ENCODE results near the gene WDR77. TPM values are rescaled to one million over a fixed set of nuclear protein-coding genes. Genes with fewer than 3 reads are reported as not detected.

WDR77 gene
- total RNA-seq, 2 experiments from 2014 or later, result 12.4 to 15.1 TPM

DNA sequence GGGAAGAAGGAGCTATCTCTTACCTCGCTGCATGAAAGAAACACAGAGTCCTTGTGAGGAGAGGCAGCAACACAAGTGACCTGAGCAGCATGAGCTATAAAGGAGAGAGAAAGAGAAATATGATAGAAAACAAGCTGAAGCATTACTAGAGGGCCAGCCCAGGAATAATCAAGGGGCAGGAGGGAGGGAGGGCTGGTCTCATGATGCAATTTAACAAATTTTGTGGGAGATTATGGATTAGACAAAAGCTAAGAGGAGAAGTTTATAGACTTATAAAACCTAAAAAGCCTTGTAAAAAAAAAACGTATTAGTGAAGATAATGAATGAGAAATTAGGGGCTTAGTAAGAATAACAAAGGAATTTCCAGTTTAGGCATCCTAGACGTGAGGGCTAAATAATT, 5.0 kb downstream of the WDR77 start:
- no peak for ATAC-seq (ENCODE audit: poor library complexity)
- Mint-ChIP-seq H3K4me3 (no peak overlapping the region), H3K36me3 (ENCODE audit: low read depth) (peaks cover 97% of the 10 kb centered on the region), H3K9me3 (no peaks in the 10 kb centered on the region), H3K4me1 (ENCODE audit: low read depth) (peaks cover 74% of the 10 kb centered on the region), H3K27me3 (no peaks in the 10 kb centered on the region), H3K27ac (peak overlapping the region; percentile 48)
- Histone ChIP-seq H3K4me3 (ENCODE audit: low read length) (no peak overlapping the region), H3K27ac (ENCODE audit: low read depth in 1 of 2, low read length in 2 of 2) (no peak overlapping the region), H3K36me3 (ENCODE audit: insufficient read depth, low read length) (peaks cover 70% of the 10 kb centered on the region), H3K4me1 (ENCODE audit: insufficient read depth, low read length) (peaks cover 26% of the 10 kb centered on the region), H3K9me3 (ENCODE audit: control insufficient read depth in 1 of 2, insufficient read depth in 1 of 2, low read length in 2 of 2) (no peaks in the 10 kb centered on the region), H3K27me3 (ENCODE audit: control insufficient read depth in 1 of 2, insufficient read depth in 2 of 2, low read length in 2 of 2) (no peaks in the 10 kb centered on the region)
- intact Hi-C loops (cut with DNase I, micrococcal nuclease), result loop anchor here in 1 of 2 experiments (10.0 kb wide), 2 partner anchors 99 to 1409 kb away; partner anchors contain the start of gene STRIP1
- no peak for DNase-seq
- ChIA-PET POLR2A (no interaction called here), CTCF (no interaction called here)
- TF ChIP-seq CTCF (IDR thresholded peaks at IDR 0.05), result no peak

DNA sequence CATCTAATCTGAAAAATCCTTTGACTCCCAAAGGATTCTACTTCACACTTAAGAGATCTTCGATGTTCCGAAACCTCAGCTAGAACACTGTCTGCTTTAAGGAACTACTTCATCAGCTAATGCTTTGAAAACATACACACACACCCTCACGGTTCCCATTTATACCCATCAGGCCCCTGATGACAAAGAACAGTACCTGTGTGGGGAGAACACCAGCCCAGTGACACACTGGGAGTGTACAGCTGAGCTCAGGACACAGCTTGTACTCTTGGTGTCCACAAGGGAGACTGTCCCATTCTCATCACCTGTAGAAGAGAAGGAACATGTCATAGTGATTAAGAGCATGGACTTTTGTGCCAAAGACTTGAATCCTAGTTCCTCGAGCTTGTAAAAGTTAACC, 6.6 kb downstream of the WDR77 start:
- ATAC-seq (ENCODE audit: poor library complexity) (no peak), DNase-seq (no peak)
- Mint-ChIP-seq H3K9me3 (no peaks in the 10 kb centered on the region), H3K27me3 (no peaks in the 10 kb centered on the region), H3K27ac (peak overlapping the region; percentile 84), H3K36me3 (ENCODE audit: low read depth) (peaks cover 99% of the 10 kb centered on the region), H3K4me3 (no peak overlapping the region), H3K4me1 (ENCODE audit: low read depth) (peaks cover 61% of the 10 kb centered on the region)
- no peak overlapping the region for H3K4me3 ChIP-seq (ENCODE audit: low read length)
- peaks cover 82% of the 10 kb centered on the region for H3K36me3 ChIP-seq (ENCODE audit: insufficient read depth, low read length)
- H3K27ac ChIP-seq (ENCODE audit: low read depth in 1 of 2, low read length in 2 of 2), result no peak overlapping the region
- no peaks in the 10 kb centered on the region for H3K9me3 ChIP-seq (ENCODE audit: control insufficient read depth in 1 of 2, insufficient read depth in 1 of 2, low read length in 2 of 2)
- H3K27me3 ChIP-seq (ENCODE audit: control insufficient read depth in 1 of 2, insufficient read depth in 2 of 2, low read length in 2 of 2), result no peaks in the 10 kb centered on the region
- intact Hi-C loops (cut with DNase I, micrococcal nuclease), result loop anchor here in 1 of 2 experiments (10.0 kb wide), 2 partner anchors 98 to 1408 kb away; partner anchors contain the start of gene STRIP1
- TF ChIP-seq CTCF (IDR thresholded peaks at IDR 0.05), result no peak
- POLR2A ChIA-PET, result interaction anchor here (0.9 to 1.2 kb wide), 3 partner anchors 9 to 66 kb away, joined by 3 to 5 read pairs (median 5); no protein-coding TSS in a partner anchor
- CTCF ChIA-PET, result interaction anchor here (1.4 kb wide), 1 partner anchor 220 kb away, joined by 5 read pairs; no protein-coding TSS in a partner anchor
- peaks cover 20% of the 10 kb centered on the region for H3K4me1 ChIP-seq (ENCODE audit: insufficient read depth, low read length)

GRCh38 chr1:111441573-111442192, 7.4 kb downstream of the WDR77 start:
- intact Hi-C loops (cut with DNase I, micrococcal nuclease), result loop anchor here (1.0 to 10.0 kb wide), 5 partner anchors 97 to 1407 kb away; partner anchors contain the start of gene STRIP1 (in 1 of the 2)
- Mint-ChIP-seq H3K27ac (peak overlapping the region; percentile 84), H3K9me3 (no peaks in the 10 kb centered on the region), H3K36me3 (ENCODE audit: low read depth) (peaks cover 99% of the 10 kb centered on the region), H3K4me1 (ENCODE audit: low read depth) (peaks cover 54% of the 10 kb centered on the region), H3K27me3 (no peaks in the 10 kb centered on the region), H3K4me3 (no peak overlapping the region)
- Histone ChIP-seq H3K27ac (ENCODE audit: low read depth in 1 of 2, low read length in 2 of 2) (no peak overlapping the region), H3K4me1 (ENCODE audit: insufficient read depth, low read length) (peaks cover 14% of the 10 kb centered on the region), H3K36me3 (ENCODE audit: insufficient read depth, low read length) (peaks cover 85% of the 10 kb centered on the region), H3K4me3 (ENCODE audit: low read length) (no peak overlapping the region), H3K9me3 (ENCODE audit: control insufficient read depth in 1 of 2, insufficient read depth in 1 of 2, low read length in 2 of 2) (no peaks in the 10 kb centered on the region), H3K27me3 (ENCODE audit: control insufficient read depth in 1 of 2, insufficient read depth in 2 of 2, low read length in 2 of 2) (no peaks in the 10 kb centered on the region)
- TF ChIP-seq CTCF (IDR thresholded peaks at IDR 0.05), result peak; percentile 80
- ATAC-seq (ENCODE audit: poor library complexity) (peak; percentile 98), DNase-seq (peak; percentile 58 to 83 (median 70))
- ChIA-PET POLR2A (interaction anchor here (0.6 to 1.2 kb wide), 4 partner anchors 8 to 298 kb away, joined by 3 to 5 read pairs (median 4); partner anchors contain the start of gene INKA2), CTCF (interaction anchor here (0.7 to 1.4 kb wide), 2 partner anchors 66 to 219 kb away, joined by 4 to 5 read pairs; no protein-coding TSS in a partner anchor)
